Fibroblast of lung (primary cell): ENCODE data around the gene PID1. TPM values are rescaled to one million over a fixed set of nuclear protein-coding genes. Genes with fewer than 3 reads are reported as not detected.

Experiments
- DNase-seq, 2 donors: peaks; one replicate each; pipeline versions ENCODE4 v3.0.0 to v3.0.0-alpha.2; 2010; ENCODE audit warnings: low read depth in 2 of 2
- H2AFZ ChIP-seq: 2 replicates; pipeline ENCODE4 v1.5.1; 2012; ENCODE audit warnings: low read length, control low read depth, inconsistent platforms
- H3K27ac ChIP-seq: 2 replicates; pipeline ENCODE4 v1.5.1; 2011; ENCODE audit warnings: low read length, control low read depth; ENCODE audit not compliant: insufficient read depth
- H3K27me3 ChIP-seq: 2 replicates; pipeline ENCODE4 v1.5.1; 2011; ENCODE audit warnings: mild to moderate bottlenecking, low read length; ENCODE audit not compliant: control insufficient read depth, insufficient read depth
- H3K36me3 ChIP-seq: 2 replicates; pipeline ENCODE4 v1.5.1; 2011; ENCODE audit warnings: low read length; ENCODE audit not compliant: control insufficient read depth, insufficient read depth
- H3K4me1 ChIP-seq: 2 replicates; pipeline ENCODE4 v1.5.1; 2011; ENCODE audit warnings: low read length; ENCODE audit not compliant: control insufficient read depth, insufficient read depth; ENCODE audit errors: extremely low read depth
- H3K4me2 ChIP-seq: 2 replicates; pipeline ENCODE4 v1.5.1; 2011; ENCODE audit warnings: low read length, control low read depth; ENCODE audit not compliant: insufficient read depth; ENCODE audit errors: extremely low read depth
- H3K4me3 ChIP-seq, 4 experiments: fragments of 200-600 bp in 1 of 4; sonication (generic) in 1 of 4; replicated peaks in 1 of 4; 2 replicates each; pipeline ENCODE4 v1.5.1; 2011 to 2016; ENCODE audit warnings: low read length in 4 of 4, low read depth in 3 of 4, mild to moderate bottlenecking in 3 of 4, control low read depth in 2 of 4, inconsistent platforms in 1 of 4, mixed read lengths in 1 of 4; ENCODE audit not compliant: insufficient read depth in 1 of 4; ENCODE audit errors: control extremely low read depth in 1 of 4
- H3K79me2 ChIP-seq: 2 replicates; pipeline ENCODE4 v1.5.1; 2012; ENCODE audit warnings: mild to moderate bottlenecking, low read length, inconsistent platforms; ENCODE audit not compliant: control insufficient read depth, insufficient read depth
- H3K9ac ChIP-seq: 2 replicates; pipeline ENCODE4 v1.5.1; 2011; ENCODE audit warnings: mild to moderate bottlenecking, low read length, control low read depth; ENCODE audit not compliant: insufficient read depth
- H3K9me3 ChIP-seq: 2 replicates; pipeline ENCODE4 v1.5.1; 2012; ENCODE audit warnings: low read depth, low read length; ENCODE audit not compliant: control insufficient read depth, insufficient read depth
- H4K20me1 ChIP-seq: 2 replicates; pipeline ENCODE4 v1.5.1; 2011; ENCODE audit warnings: low read length; ENCODE audit not compliant: control insufficient read depth, insufficient read depth; ENCODE audit errors: extremely low read depth
- CTCF ChIP-seq, 2 donors: IDR thresholded peaks in 1 of 2; conservative IDR thresholded peaks in 1 of 2; 1 replicate in 1 of 2; 2 replicates in 1 of 2; pipeline ENCODE4 v1.5.1; 2011 to 2012; ENCODE audit warnings: low read length in 2 of 2, control low read depth in 1 of 2, inconsistent platforms in 1 of 2, low read depth in 1 of 2, mild to moderate bottlenecking in 1 of 2
- EZH2 ChIP-seq: IDR thresholded peaks from 2 replicates; pipeline ENCODE4 v1.5.1; 2012; ENCODE audit warnings: low read length, control low read depth, mild to moderate bottlenecking; ENCODE audit errors: missing control alignments
- polyA plus RNA-seq, 2 donors: library from polyadenylated mRNA; depleted of rRNA in 1 of 2; stranded (reverse) in 1 of 2; unstranded in 1 of 2; fragments of >200 nt; gene quantifications; 2 replicates each; pipeline ENCODE4 v1.2.1, GENCODE V29; 2011 to 2012; ENCODE audit warnings: missing spikeins in 1 of 2
- total RNA-seq: library from RNA; depleted of rRNA; stranded (reverse); fragments of >200 nt; gene quantifications from 2 replicates; pipeline ENCODE4 v1.2.1, GENCODE V29; 2014

The PID1 gene
- total and polyA plus RNA-seq, 2 donors (not counting 1 experiment from before 2014, with no cell fraction given) = 15.7 to 29.6 TPM

GRCh38 chr2:229003256-229003655 lies 267.8 kb downstream of the PID1 start:
- Histone ChIP-seq H3K4me1 (no peaks in the 10 kb centered on the region), H3K27me3 (no peaks in the 10 kb centered on the region), H3K4me3 (no peak overlapping the region), H2AFZ (no peak overlapping the region), H4K20me1 (no peaks in the 10 kb centered on the region), H3K79me2 (no peaks in the 10 kb centered on the region), H3K9ac (no peak overlapping the region), H3K4me2 (no peak overlapping the region), H3K9me3 (no peaks in the 10 kb centered on the region), H3K36me3 (no peaks in the 10 kb centered on the region), H3K27ac (no peak overlapping the region)
- peak in 1 of 2 donors; percentile 32 for DNase-seq
- TF ChIP-seq EZH2 (no peak), CTCF (conservative IDR thresholded peaks at IDR 0.05 in 1 of 2, IDR thresholded peaks at IDR 0.05 in 1 of 2; ENCODE audit: low read depth in 1 of 2, low read length in 2 of 2) (no peak)

GRCh38 chr2:229001196-229001595 lies 269.9 kb downstream of the PID1 start:
- TF ChIP-seq EZH2 (no peak), CTCF (conservative IDR thresholded peaks at IDR 0.05 in 1 of 2, IDR thresholded peaks at IDR 0.05 in 1 of 2; ENCODE audit: low read depth in 1 of 2, low read length in 2 of 2) (no peak)
- no peak overlapping the region for H3K9ac ChIP-seq
- H2AFZ ChIP-seq = no peak overlapping the region
- no peaks in the 10 kb centered on the region for H3K4me1 ChIP-seq
- no peak overlapping the region for H3K27ac ChIP-seq
- no peaks in the 10 kb centered on the region for H3K36me3 ChIP-seq
- H4K20me1 ChIP-seq = no peaks in the 10 kb centered on the region
- no peaks in the 10 kb centered on the region for H3K9me3 ChIP-seq
- DNase-seq = no peak
- H3K4me3 ChIP-seq = no peak overlapping the region
- H3K79me2 ChIP-seq = no peaks in the 10 kb centered on the region
- H3K27me3 ChIP-seq = no peaks in the 10 kb centered on the region
- no peak overlapping the region for H3K4me2 ChIP-seq

GRCh38 chr2:228999326-228999725 lies 271.8 kb downstream of the PID1 start:
- no peak overlapping the region for H2AFZ ChIP-seq
- H4K20me1 ChIP-seq = no peaks in the 10 kb centered on the region
- H3K4me3 ChIP-seq = no peak overlapping the region
- no peaks in the 10 kb centered on the region for H3K79me2 ChIP-seq
- H3K4me2 ChIP-seq = no peak overlapping the region
- DNase-seq = no peak
- no peak overlapping the region for H3K9ac ChIP-seq
- no peaks in the 10 kb centered on the region for H3K9me3 ChIP-seq
- no peaks in the 10 kb centered on the region for H3K36me3 ChIP-seq
- no peak overlapping the region for H3K27ac ChIP-seq
- no peak for TF ChIP-seq CTCF (conservative IDR thresholded peaks at IDR 0.05 in 1 of 2, IDR thresholded peaks at IDR 0.05 in 1 of 2; ENCODE audit: low read depth in 1 of 2, low read length in 2 of 2)
- no peak for TF ChIP-seq EZH2
- no peaks in the 10 kb centered on the region for H3K27me3 ChIP-seq
- no peaks in the 10 kb centered on the region for H3K4me1 ChIP-seq
